OCI-LY3 (cell line): ENCODE data around the gene NDC1.

Experiments used
- EZH2phosphoT487 ChIP-seq: fragments of 200-600 bp; shearing (Covaris generic); IDR thresholded peaks from 2 replicates; pipeline ENCODE4 v1.6.1; 2018; ENCODE audit warnings: antibody characterized with exemption, mixed run types, low read depth
- TF ChIP-seq, protein P1 (sequence below): fragments of 200-600, 300-600 bp; sonication (generic); IDR thresholded peaks from 2 replicates; pipeline ENCODE4 v1.5.1; 2014; ENCODE audit warnings: antibody characterized with exemption, low read length, low read depth

DNA sequence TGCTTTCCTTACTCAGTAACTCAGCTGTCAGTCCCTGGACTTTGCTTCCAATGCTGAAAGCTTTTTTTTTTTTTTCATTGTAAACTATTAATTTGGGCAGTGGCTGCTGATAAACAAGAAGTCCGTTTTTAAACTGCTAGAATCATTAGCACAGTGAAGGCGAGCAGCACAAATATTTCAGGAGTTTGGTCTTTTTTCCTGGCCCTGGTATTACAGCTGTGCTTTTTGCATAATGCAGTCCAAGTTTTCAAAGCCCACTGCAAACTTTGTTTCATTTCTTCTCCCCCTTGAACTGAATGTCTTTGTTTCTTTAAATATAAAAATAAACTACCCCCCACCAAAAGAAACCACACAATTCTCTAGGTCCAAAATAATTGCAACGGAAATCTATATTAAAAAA is 105.7 kb downstream of the NDC1 start:
- TF ChIP-seq, protein P1, sequence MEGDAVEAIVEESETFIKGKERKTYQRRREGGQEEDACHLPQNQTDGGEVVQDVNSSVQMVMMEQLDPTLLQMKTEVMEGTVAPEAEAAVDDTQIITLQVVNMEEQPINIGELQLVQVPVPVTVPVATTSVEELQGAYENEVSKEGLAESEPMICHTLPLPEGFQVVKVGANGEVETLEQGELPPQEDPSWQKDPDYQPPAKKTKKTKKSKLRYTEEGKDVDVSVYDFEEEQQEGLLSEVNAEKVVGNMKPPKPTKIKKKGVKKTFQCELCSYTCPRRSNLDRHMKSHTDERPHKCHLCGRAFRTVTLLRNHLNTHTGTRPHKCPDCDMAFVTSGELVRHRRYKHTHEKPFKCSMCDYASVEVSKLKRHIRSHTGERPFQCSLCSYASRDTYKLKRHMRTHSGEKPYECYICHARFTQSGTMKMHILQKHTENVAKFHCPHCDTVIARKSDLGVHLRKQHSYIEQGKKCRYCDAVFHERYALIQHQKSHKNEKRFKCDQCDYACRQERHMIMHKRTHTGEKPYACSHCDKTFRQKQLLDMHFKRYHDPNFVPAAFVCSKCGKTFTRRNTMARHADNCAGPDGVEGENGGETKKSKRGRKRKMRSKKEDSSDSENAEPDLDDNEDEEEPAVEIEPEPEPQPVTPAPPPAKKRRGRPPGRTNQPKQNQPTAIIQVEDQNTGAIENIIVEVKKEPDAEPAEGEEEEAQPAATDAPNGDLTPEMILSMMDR = no peak
- no peak for TF ChIP-seq EZH2phosphoT487
